ENCODE results near the gene PRND. TPM values are rescaled to one million over a fixed set of nuclear protein-coding genes. Genes with fewer than 3 reads are reported as not detected.

PRND gene
- polyA plus RNA-seq, 1 experiment, result not detected

- ChIA-PET CTCF (interaction anchor here (0.6 kb wide), 1 partner anchor 12 kb away, joined by 3 read pairs; no protein-coding TSS in a partner anchor), POLR2A (interaction anchor here (0.7 kb wide), 1 partner anchor 28 kb away, joined by 8 read pairs; no protein-coding TSS in a partner anchor)
- peaks cover 11% of the 10 kb centered on the region for H3K27me3 ChIP-seq (ENCODE audit: control insufficient read depth, insufficient read depth, low read length)
- no peak for DNase-seq (ENCODE audit: low read depth, low spot score)
- TF ChIP-seq CTCF (IDR thresholded peaks at IDR 0.05; ENCODE audit: low read depth, low read length), result no peak
- no peak overlapping the region for H3K27ac ChIP-seq (ENCODE audit: low read depth, low read length)
- no peak overlapping the region for H3K4me3 ChIP-seq (ENCODE audit: low read depth, low read length)
- H3K9me3 ChIP-seq (ENCODE audit: control insufficient read depth, insufficient read depth, low read length), result no peaks in the 10 kb centered on the region
Observed at GRCh38 chr20:4710106-4710475, 11.6 kb upstream of the PRND start.

- no peak for DNase-seq (ENCODE audit: low read depth, low spot score)
- peaks cover 11% of the 10 kb centered on the region for H3K27me3 ChIP-seq (ENCODE audit: control insufficient read depth, insufficient read depth, low read length)
- no peaks in the 10 kb centered on the region for H3K9me3 ChIP-seq (ENCODE audit: control insufficient read depth, insufficient read depth, low read length)
- CTCF ChIA-PET, result interaction anchor here (0.7 kb wide), 1 partner anchor 9 kb away, joined by 4 read pairs; no protein-coding TSS in a partner anchor
- no peak overlapping the region for H3K4me3 ChIP-seq (ENCODE audit: low read depth, low read length)
- TF ChIP-seq CTCF (IDR thresholded peaks at IDR 0.05; ENCODE audit: low read depth, low read length), result no peak
- H3K27ac ChIP-seq (ENCODE audit: low read depth, low read length), result no peak overlapping the region
- POLR2A ChIA-PET, result no interaction called here
Observed at GRCh38 chr20:4711511-4711910, 10.2 kb upstream of the PRND start.

- TF ChIP-seq CTCF (IDR thresholded peaks at IDR 0.05; ENCODE audit: low read depth, low read length), result no peak
- POLR2A ChIA-PET, result no interaction called here
- DNase-seq (ENCODE audit: low read depth, low spot score), result no peak
- no peak overlapping the region for H3K4me3 ChIP-seq (ENCODE audit: low read depth, low read length)
- H3K27me3 ChIP-seq (ENCODE audit: control insufficient read depth, insufficient read depth, low read length), result peaks cover 11% of the 10 kb centered on the region
- CTCF ChIA-PET, result no interaction called here
- H3K9me3 ChIP-seq (ENCODE audit: control insufficient read depth, insufficient read depth, low read length), result no peaks in the 10 kb centered on the region
- H3K27ac ChIP-seq (ENCODE audit: low read depth, low read length), result no peak overlapping the region
Observed at GRCh38 chr20:4713401-4713800, 8.3 kb upstream of the PRND start.

GRCh38 chr20:4714818-4715217, 6.9 kb upstream of the PRND start:
- ChIA-PET CTCF (no interaction called here), POLR2A (no interaction called here)
- Histone ChIP-seq H3K27me3 (ENCODE audit: control insufficient read depth, insufficient read depth, low read length) (peaks cover 11% of the 10 kb centered on the region), H3K27ac (ENCODE audit: low read depth, low read length) (no peak overlapping the region), H3K4me3 (ENCODE audit: low read depth, low read length) (no peak overlapping the region), H3K9me3 (ENCODE audit: control insufficient read depth, insufficient read depth, low read length) (no peaks in the 10 kb centered on the region)
- TF ChIP-seq CTCF (IDR thresholded peaks at IDR 0.05; ENCODE audit: low read depth, low read length), result no peak
- DNase-seq (ENCODE audit: low read depth, low spot score), result no peak

GRCh38 chr20:4717816-4718570, 3.7 kb upstream of the PRND start:
- no peak for DNase-seq (ENCODE audit: low read depth, low spot score)
- CTCF ChIA-PET, result interaction anchor here (1.9 kb wide), 1 partner anchor 110 kb away, joined by 6 read pairs; no protein-coding TSS in a partner anchor
- no peak for TF ChIP-seq CTCF (IDR thresholded peaks at IDR 0.05; ENCODE audit: low read depth, low read length)
- H3K9me3 ChIP-seq (ENCODE audit: control insufficient read depth, insufficient read depth, low read length), result no peaks in the 10 kb centered on the region
- H3K27me3 ChIP-seq (ENCODE audit: control insufficient read depth, insufficient read depth, low read length), result peaks cover 16% of the 10 kb centered on the region
- POLR2A ChIA-PET, result no interaction called here
- H3K4me3 ChIP-seq (ENCODE audit: low read depth, low read length), result no peak overlapping the region
- no peak overlapping the region for H3K27ac ChIP-seq (ENCODE audit: low read depth, low read length)

Data from AG04450 (cell line).